ENCODE data around the gene LRRC51. TPM values are rescaled to one million over a fixed set of nuclear protein-coding genes. Genes with fewer than 3 reads are reported as not detected.

LRRC51 gene
- total and polyA plus RNA-seq, 2 of the 8 experiments (the other 6 are each of a cell fraction or from before 2014, with no cell fraction given) = 7.7 to 7.9 TPM

DNA sequence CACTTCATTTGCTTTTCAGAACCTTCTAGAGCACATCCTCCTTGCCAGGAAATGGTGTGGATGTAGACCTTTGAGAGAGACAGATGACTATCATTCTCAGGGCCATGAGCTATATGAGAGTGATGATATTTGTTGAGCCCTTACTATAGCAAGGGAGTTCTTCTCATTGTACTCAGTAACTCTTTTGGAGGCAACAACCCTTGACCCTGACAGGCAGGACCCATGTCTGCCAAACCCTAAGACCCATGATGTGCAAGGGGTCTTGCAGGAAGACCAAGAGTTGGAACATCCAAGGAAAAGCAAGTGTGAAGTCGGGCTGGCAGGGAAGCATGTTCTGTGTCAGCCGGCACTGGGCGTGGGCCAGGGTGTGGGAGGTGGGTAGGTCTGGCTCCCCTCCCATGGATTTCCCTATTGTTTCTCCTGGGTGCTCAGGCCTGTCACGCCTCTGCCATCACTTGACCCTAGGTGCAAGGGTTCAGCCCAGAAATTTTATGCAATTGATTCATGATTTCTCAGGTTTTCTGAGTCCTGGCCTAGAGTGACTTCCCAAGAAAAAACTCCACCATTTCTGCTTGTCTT lies 56.1 kb downstream of the LRRC51 start:
- no peak overlapping the region for H2AFZ ChIP-seq (ENCODE audit: low read length)
- no peaks in the 10 kb centered on the region for H3K27me3 ChIP-seq (replicated peaks in 1 of 4; ENCODE audit: control insufficient read depth in 3 of 4, extremely low read depth in 1 of 4, insufficient read depth in 3 of 4, low read length in 3 of 4)
- WGBS, 2 experiments (ENCODE audit: extremely low coverage in 1 of 2, insufficient coverage in 1 of 2, insufficient read length in 1 of 2, insufficient replicate concordance in 2 of 2, low coverage in 1 of 2, low lambda C conversion rate in 2 of 2, missing lambda C conversion rate in 1 of 2) = 89% methylated on average over 4 of the region's 4 CpGs; no CpG with 5 or more reads in 1 of the 2 experiments
- no peaks in the 10 kb centered on the region for H3K9me3 ChIP-seq (ENCODE audit: insufficient read depth in 2 of 2, low read depth in 1 of 2, low read length in 1 of 2)
- H4K5ac ChIP-seq (ENCODE audit: insufficient read length, low read depth, low read length) = no peak overlapping the region
- CTCF ChIA-PET (ENCODE audit: partially characterized antibody) = interaction anchor here (0.6 to 3.5 kb wide), 3 partner anchors 9 to 47 kb away, joined by 3 to 13 read pairs (median 3); no protein-coding TSS in a partner anchor
- no peak overlapping the region for H3K4me3 ChIP-seq (ENCODE audit: extremely low read depth in 1 of 4, insufficient read depth in 2 of 4, low read depth in 3 of 4, low read length in 4 of 4)
- H3K4ac ChIP-seq (replicated peaks; ENCODE audit: insufficient read length, low read depth, low read length) = no peak overlapping the region
- H2BK15ac ChIP-seq (ENCODE audit: low read length) = no peak overlapping the region
- no peak overlapping the region for H4K91ac ChIP-seq (replicated peaks; ENCODE audit: insufficient read length, low read length)
- no peak overlapping the region for H3K18ac ChIP-seq (ENCODE audit: extremely low read depth, low read length)
- no peaks in the 10 kb centered on the region for H3K79me1 ChIP-seq (ENCODE audit: low read depth, low read length)
- no peak for DNase-seq (ENCODE audit: low read depth in 1 of 2, low spot score in 2 of 2)
- no peak overlapping the region for H2AK5ac ChIP-seq (ENCODE audit: low read depth, low read length)
- no peak overlapping the region for H3K14ac ChIP-seq (ENCODE audit: insufficient read length)
- no peak overlapping the region for H3K23ac ChIP-seq (ENCODE audit: insufficient read length)
- H4K20me1 ChIP-seq (replicated peaks in 1 of 2; ENCODE audit: control insufficient read depth in 1 of 2, insufficient read depth in 2 of 2, low read length in 2 of 2) = no peaks in the 10 kb centered on the region
- no peak overlapping the region for H3K4me2 ChIP-seq (ENCODE audit: insufficient read depth in 1 of 2, low read depth in 2 of 2, low read length in 2 of 2)
- no peaks in the 10 kb centered on the region for H3K4me1 ChIP-seq (replicated peaks in 1 of 4; ENCODE audit: control insufficient read depth in 3 of 4, insufficient read depth in 4 of 4, low read length in 3 of 4)
- H2BK120ac ChIP-seq (replicated peaks; ENCODE audit: low read depth, low read length) = no peak overlapping the region
- H3K36me3 ChIP-seq (ENCODE audit: control insufficient read depth in 2 of 4, insufficient read depth in 4 of 4, low read length in 3 of 4) = no peaks in the 10 kb centered on the region
- FAIRE-seq = no peak
- no peaks in the 10 kb centered on the region for H3K23me2 ChIP-seq (ENCODE audit: low read depth, low read length)
- no peak overlapping the region for H2BK12ac ChIP-seq (ENCODE audit: low read depth, low read length)
- H2BK5ac ChIP-seq (ENCODE audit: low read depth, low read length) = no peak overlapping the region
- no peak overlapping the region for H3K9ac ChIP-seq (replicated peaks in 1 of 4; ENCODE audit: extremely low read depth in 1 of 4, low read depth in 3 of 4, low read length in 3 of 4)
- H3K79me2 ChIP-seq (ENCODE audit: control insufficient read depth in 1 of 2, insufficient read depth in 2 of 2, low read length in 2 of 2) = no peaks in the 10 kb centered on the region
- no peak overlapping the region for H2BK20ac ChIP-seq (ENCODE audit: low read length)
- no peak overlapping the region for H4K8ac ChIP-seq (ENCODE audit: extremely low read depth, insufficient read depth, low read length)
- POLR2A ChIA-PET (ENCODE audit: partially characterized antibody) = no interaction called here
- no peak overlapping the region for H3K27ac ChIP-seq (ENCODE audit: low read depth, low read length)
- no peak overlapping the region for H3K56ac ChIP-seq (replicated peaks; ENCODE audit: insufficient read length, low read depth, low read length)
- TF ChIP-seq SIRT6 (IDR thresholded peaks at IDR 0.05; ENCODE audit: low read length) (no peak), RAD21 (IDR thresholded peaks at IDR 0.05 in 1 of 2, conservative IDR thresholded peaks at IDR 0.05 in 1 of 2; ENCODE audit: low read depth in 2 of 2, low read length in 2 of 2) (no peak), CTBP2 (IDR thresholded peaks at IDR 0.05; ENCODE audit: borderline replicate concordance, insufficient read depth, insufficient read length, low read length) (no peak), SUZ12 (IDR thresholded peaks at IDR 0.05; ENCODE audit: low read length) (no peak), CHD2 (IDR thresholded peaks at IDR 0.05; ENCODE audit: low read length) (no peak), BRCA1 (IDR thresholded peaks at IDR 0.05; ENCODE audit: low read depth, low read length) (no peak), YY1 (IDR thresholded peaks at IDR 0.05; ENCODE audit: low read depth, low read length) (no peak), ZNF274 (IDR thresholded peaks at IDR 0.05; ENCODE audit: borderline replicate concordance, extremely low read depth, low read length) (no peak), EP300 (IDR thresholded peaks at IDR 0.05; ENCODE audit: borderline replicate concordance in 1 of 2, low read depth in 2 of 2, low read length in 2 of 2) (no peak), KDM5A (IDR thresholded peaks at IDR 0.05; ENCODE audit: low read length) (no peak), FOSL1 (IDR thresholded peaks at IDR 0.05; ENCODE audit: insufficient read depth, low read depth, low read length) (no peak), HDAC2 (IDR thresholded peaks at IDR 0.05; ENCODE audit: borderline replicate concordance in 1 of 2, low read depth in 2 of 2, low read length in 2 of 2) (no peak)
- TF ChIP-seq, protein P1, sequence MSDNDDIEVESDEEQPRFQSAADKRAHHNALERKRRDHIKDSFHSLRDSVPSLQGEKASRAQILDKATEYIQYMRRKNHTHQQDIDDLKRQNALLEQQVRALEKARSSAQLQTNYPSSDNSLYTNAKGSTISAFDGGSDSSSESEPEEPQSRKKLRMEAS (IDR thresholded peaks at IDR 0.05) = no peak
